Activated CD8-positive, alpha-beta memory T cell treated with anti-CD3 and anti-CD28 coated beads, Interleukin-2, amount 50 U/mL, for 4 hours (primary cell): ENCODE measurements around the gene OR6C3.
"Not testable (repeated sequence)": the region's sequence is repeated elsewhere in the genome, so short reads cannot be mapped to it uniquely, and the experiment has no call there.

Experiments used
- DNase-seq: peaks from one replicate; pipeline ENCODE4 v3.0.0-alpha.2; 2020

Gene OR6C3

DNA sequence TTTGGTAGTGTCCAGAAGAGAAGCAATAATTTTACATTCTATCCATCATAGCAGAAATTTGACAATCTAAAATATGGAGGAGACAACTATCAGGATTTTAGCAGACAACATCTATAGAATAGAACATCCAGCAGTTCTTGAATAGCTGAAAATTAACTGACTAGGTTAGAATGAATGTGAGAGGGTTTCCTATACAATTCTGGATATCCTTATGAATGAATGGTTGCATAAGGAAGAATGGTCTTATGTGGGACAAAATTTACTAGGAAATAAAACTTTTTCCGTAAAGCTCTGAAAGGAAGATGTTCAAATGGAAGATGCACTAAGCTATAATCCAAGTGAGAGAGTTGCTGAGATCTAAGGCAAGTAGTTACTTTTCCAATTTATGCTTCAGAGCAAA is at the start of gene OR6C3:
TSS of gene OR6C3 (plus strand) at position 301 of the 400 bp plus-strand sequence. CDS start 955 bp downstream, outside the sequence.
- no peak for DNase-seq

DNA sequence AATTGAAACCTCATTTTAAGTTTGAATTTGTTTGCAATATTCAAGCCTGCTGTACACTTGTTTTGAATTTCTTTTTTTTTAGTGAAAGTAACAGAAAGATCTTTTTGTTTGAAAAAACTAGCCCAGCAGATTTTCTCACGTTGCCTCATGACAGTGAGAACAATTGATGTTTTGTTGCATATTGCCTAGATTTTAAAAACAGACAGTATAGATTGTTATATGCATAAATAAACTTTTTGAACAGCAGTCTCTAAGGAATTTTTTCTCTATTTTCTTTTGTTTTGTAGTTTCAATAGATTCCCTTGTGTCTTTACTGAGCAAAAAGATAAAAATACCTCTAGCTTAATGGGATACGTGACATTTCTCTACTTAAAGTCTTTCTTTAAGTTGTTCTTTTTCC is 49.6 kb upstream of the OR6C3 start:
- no peak for DNase-seq

DNA sequence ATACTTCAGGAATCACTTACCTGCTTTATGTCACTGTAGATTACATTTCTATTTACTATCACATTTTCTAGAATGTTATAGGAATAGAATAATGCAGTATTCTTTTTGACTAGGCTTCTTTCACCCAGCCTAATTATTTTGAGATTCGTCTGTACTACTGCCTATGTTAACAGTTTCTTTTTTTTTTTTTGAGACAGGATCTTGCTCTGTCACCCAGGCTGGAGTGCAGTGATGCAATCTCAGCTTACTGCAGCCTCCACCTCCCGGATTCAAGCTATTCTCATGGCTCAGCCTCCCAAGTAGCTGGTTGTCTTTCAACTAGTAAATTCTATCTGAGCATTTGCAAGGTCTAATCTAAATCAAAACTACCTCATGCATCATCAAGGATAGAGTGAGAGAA is 40.5 kb upstream of the OR6C3 start:
- DNase-seq, result no peak

DNA sequence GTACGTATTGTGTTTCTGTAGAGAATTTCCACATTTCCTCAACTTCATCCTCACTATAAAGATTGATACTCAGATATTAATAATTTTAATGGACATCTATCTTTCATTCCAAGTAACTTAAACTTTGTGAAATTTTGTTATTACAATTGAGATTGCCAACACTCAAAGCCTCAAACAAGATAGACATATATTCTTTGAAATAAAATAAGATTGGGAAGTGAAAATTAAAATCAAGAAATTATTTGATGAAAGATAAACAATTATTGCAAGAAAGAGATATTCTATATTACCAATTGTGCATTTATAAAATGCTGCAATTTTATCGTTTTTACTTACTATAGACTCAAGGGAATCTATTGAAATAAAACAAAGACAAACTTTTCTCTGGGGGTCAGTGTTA is 34.1 kb upstream of the OR6C3 start, which contains the start of gene OR6C6:
TSS of gene OR6C6 (minus strand) at position 101 of the 400 bp plus-strand sequence. CDS start 1,337 bp downstream, outside the sequence.
- no peak for DNase-seq

DNA sequence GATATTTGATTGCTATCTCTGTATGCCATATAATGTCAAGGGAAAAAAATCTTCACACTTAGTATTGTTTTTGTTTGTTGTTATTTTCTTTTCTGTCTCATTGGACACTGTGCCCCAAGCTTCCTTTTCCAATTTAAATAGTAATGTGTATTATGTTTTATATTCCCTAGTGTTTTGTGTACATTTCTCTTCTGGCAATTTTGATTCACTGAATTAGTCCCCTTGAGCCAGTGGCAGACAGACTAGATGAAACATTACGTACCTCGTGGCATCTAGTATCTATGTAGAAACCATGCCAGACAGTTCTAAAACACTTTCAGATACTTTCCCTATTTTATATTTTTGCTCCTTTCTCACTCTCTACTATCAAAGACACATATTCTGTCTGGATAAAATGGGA is 16.5 kb upstream of the OR6C3 start, which contains the start of gene OR6C1:
TSS of gene OR6C1 (plus strand) at position 301 of the 400 bp plus-strand sequence. CDS start 6,257 bp downstream, outside the sequence.
- no peak for DNase-seq

DNA sequence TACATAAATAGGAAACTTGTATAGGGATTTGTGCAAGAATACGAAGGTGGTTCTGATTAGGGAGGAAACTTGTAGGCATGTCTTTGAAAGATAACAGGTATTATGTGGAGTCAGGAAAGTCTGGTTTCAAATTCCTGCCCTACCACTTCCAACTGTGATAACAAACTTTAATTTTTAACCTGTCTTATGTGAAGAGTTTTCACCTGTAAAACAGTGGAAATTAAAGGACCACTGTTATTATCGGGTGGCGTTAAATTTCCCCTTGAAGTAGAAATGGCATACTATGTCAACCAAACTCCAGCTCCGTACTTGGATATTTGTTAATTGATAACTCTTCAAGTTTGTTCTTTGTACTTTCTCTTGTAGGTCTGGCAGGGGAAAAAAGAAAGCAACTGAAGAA is 10.3 kb upstream of the OR6C3 start:
- no peak for DNase-seq

DNA sequence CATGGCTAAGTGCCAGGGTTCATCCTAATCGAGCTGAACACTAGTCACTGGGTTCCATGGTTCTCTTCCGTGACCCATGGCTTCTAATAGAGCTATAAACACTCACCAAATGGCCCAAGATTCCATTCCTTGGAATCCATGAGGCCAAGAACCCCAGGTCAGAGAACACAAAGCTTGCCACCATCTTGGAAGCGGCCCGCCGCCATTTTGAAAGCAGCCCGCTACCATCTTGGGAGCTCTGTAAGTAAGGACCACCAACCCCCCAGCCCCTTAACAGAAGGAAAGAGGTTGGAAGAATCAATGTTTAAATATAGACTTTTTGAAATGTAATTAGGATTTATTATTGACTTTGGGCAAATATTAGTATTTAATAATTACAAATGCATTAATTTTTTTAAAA is 4.7 kb upstream of the OR6C3 start:
- not testable (repeated sequence) for DNase-seq

DNA sequence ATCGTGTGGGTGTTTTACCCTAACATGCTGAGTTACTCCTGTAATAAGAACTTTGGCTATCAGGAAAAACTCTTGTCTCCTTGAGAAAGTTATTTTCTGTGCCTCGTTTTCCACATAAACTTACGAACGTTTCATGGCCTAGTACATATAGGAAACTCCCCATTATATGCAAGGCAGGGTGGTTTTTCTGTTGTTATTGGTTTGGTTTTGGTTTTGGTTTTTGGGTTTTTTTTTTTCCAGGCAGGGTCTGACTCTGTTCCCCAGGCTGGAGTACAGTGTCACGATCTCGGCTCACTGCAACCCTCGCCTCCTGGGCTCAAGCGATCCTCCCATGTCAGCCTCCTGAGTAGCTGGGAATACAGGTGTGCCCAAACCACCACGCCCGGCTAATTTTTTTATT is 5.5 kb downstream of the OR6C3 start:
- DNase-seq, result no peak

DNA sequence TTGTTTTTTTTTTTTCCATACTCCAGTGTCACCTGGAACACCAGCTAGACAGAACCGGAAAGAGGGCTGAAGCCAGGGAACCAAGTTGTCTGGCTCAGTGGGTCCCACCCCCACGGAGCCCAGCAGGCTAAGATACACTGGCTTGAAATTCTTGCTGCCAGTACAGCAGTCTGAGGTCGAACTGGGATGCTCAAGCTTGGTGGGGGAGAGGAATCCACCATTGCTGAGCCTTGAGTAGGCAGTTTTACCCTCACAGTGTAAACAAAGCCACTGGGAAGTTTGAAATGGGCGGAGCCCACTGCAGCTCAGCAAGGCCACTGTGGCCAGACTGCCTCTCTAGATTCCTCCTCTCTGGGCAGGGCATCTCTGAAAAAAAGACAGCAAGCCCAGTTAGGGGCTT is 24.8 kb downstream of the OR6C3 start:
- DNase-seq, result not testable (repeated sequence)

DNA sequence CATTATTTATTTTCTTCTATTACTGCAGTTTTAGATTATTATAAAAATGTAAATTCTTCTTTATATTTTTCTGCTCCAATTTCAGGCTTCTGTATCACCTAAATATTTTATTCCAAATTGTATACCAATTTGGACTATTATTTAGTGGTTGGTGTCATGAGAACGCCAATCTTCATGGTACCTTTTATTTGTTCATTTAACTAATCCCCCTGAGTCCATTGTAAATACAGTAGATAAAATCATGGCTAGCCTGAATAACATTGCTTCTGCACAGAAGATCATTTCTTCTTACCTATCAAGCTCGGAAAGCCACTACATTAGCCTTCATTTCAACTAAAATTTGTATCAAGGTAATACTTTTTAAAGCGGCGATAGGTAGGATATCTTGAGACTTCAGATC is 32.1 kb downstream of the OR6C3 start, which contains the start of gene OR6C75:
TSS of gene OR6C75 (plus strand) at position 301 of the 400 bp plus-strand sequence. CDS start 2,136 bp downstream, outside the sequence.
- DNase-seq, result no peak

DNA sequence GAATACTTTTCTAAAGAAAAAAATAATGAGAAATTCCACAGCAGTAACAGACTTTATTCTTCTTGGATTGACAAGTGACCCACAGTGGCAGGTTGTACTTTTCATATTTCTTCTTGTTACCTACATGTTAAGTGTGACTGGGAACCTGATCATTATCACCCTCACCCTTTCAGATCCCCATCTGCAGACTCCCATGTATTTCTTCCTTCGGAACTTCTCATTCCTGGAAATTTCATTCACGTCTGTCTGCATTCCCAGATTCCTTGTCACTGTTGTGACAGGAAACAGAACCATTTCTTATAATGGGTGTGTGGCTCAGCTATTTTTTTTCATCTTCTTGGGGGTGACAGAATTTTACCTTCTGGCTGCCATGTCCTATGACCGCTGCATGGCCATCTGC is 34.5 kb downstream of the OR6C3 start:
- no peak for DNase-seq

DNA sequence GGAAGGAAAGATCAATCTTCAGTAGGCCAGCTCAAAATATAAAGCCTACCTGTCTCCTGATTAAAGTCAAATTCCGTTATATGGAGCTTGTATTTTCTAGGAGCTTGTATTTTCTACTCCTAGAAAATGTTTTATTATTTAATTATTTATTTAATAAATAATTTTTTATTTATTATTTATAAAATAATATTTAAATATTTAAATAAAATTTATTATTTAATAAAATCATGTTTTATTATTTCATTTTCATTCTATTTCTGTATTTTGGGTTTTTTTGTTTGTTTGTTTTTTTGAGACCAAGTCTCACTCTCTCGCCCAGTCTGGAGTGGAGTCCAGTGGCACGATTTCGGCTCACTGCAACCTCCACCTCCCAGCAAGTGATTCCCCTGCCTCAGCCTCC is 42.0 kb downstream of the OR6C3 start:
- no peak for DNase-seq
